Activated naive CD4-positive, alpha-beta T cell treated with anti-CD3 and anti-CD28 coated beads, Interleukin-2, amount 50 U/mL, for 24 hours (primary cell): Measurements from ENCODE around the gene SFXN3.

Experiments
- H3K27ac Mint-ChIP-seq: one replicate; pipeline ENCODE4 v1.8.0; 2021; ENCODE audit warnings: mild to moderate bottlenecking, mixed read lengths
- H3K27me3 Mint-ChIP-seq: one replicate; pipeline ENCODE4 v1.8.0; 2021; ENCODE audit warnings: mixed read lengths
- H3K36me3 Mint-ChIP-seq: one replicate; pipeline ENCODE4 v1.8.0; 2021; ENCODE audit warnings: mixed read lengths
- H3K4me1 Mint-ChIP-seq: one replicate; pipeline ENCODE4 v1.8.0; 2021; ENCODE audit warnings: mixed read lengths
- H3K4me3 Mint-ChIP-seq: one replicate; pipeline ENCODE4 v1.8.0; 2021; ENCODE audit warnings: mild to moderate bottlenecking, mixed read lengths
- H3K9me3 Mint-ChIP-seq: one replicate; pipeline ENCODE4 v1.8.0; 2021; ENCODE audit warnings: mixed read lengths

SFXN3 gene

GRCh38 chr10:101035916-101036702 is 5.1 kb downstream of the SFXN3 start:
- Mint-ChIP-seq H3K36me3 (peaks cover 4% of the 10 kb centered on the region), H3K27me3 (no peaks in the 10 kb centered on the region), H3K27ac (no peak overlapping the region), H3K9me3 (no peaks in the 10 kb centered on the region), H3K4me3 (no peak overlapping the region), H3K4me1 (peaks cover 17% of the 10 kb centered on the region)

- Mint-ChIP-seq H3K9me3 (no peaks in the 10 kb centered on the region), H3K27ac (no peak overlapping the region), H3K36me3 (peaks cover 4% of the 10 kb centered on the region), H3K4me3 (no peak overlapping the region), H3K4me1 (peaks cover 23% of the 10 kb centered on the region), H3K27me3 (no peaks in the 10 kb centered on the region)
These were observed 5.7 kb downstream of the SFXN3 start for GRCh38 chr10:101036726-101037125.

DNA sequence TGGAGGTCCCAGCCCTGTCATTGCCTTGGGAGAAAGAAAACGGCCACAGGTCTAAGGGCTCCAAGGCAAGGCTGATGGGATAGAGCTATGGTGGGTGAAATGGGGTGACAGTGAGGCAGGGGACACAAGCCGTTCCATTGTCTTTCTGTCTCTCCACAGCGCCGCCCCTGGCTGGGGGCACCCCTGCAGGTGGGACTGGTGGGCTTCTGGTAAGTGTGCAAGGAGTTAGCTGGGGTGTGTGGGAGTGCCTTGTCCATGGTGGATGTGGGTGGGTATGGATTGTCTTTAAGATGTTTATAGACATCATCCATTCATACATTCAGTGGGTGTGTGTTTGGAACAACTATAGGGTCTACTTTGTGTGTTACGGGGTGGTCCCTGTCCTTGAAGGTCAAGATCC is 7.5 kb downstream of the SFXN3 start:
- H3K4me3 Mint-ChIP-seq, result no peak overlapping the region
- no peak overlapping the region for H3K27ac Mint-ChIP-seq
- peaks cover 4% of the 10 kb centered on the region for H3K36me3 Mint-ChIP-seq
- H3K9me3 Mint-ChIP-seq, result no peaks in the 10 kb centered on the region
- H3K4me1 Mint-ChIP-seq, result peaks cover 27% of the 10 kb centered on the region
- H3K27me3 Mint-ChIP-seq, result no peaks in the 10 kb centered on the region

GRCh38 chr10:101040061-101040460 is 9.0 kb downstream of the SFXN3 start:
- H3K4me1 Mint-ChIP-seq, result peaks cover 28% of the 10 kb centered on the region
- H3K36me3 Mint-ChIP-seq, result peaks cover 4% of the 10 kb centered on the region
- H3K27ac Mint-ChIP-seq, result no peak overlapping the region
- H3K4me3 Mint-ChIP-seq, result no peak overlapping the region
- no peaks in the 10 kb centered on the region for H3K27me3 Mint-ChIP-seq
- no peaks in the 10 kb centered on the region for H3K9me3 Mint-ChIP-seq

DNA sequence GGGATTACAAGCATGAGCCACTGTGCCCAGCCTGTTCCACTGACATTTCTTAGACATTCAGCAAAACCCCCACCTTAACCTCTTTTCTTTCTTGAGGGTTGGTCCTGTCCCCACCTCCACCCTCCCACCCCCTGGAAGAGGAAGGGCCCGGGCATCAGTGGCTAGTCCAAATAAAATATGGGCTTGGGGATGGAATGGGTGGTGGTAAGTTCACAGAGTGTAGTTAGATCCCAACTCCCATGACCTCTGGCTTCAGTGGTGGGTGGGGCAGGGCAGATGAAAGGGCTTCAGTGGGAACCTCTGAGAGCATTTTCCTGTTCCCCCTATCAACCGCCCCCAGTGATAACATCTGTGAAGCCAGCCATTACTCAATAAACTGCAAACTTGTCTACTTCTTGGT is 9.8 kb downstream of the SFXN3 start:
- Mint-ChIP-seq H3K4me1 (peaks cover 28% of the 10 kb centered on the region), H3K9me3 (no peaks in the 10 kb centered on the region), H3K27me3 (no peaks in the 10 kb centered on the region), H3K4me3 (no peak overlapping the region), H3K36me3 (peaks cover 4% of the 10 kb centered on the region), H3K27ac (no peak overlapping the region)

DNA sequence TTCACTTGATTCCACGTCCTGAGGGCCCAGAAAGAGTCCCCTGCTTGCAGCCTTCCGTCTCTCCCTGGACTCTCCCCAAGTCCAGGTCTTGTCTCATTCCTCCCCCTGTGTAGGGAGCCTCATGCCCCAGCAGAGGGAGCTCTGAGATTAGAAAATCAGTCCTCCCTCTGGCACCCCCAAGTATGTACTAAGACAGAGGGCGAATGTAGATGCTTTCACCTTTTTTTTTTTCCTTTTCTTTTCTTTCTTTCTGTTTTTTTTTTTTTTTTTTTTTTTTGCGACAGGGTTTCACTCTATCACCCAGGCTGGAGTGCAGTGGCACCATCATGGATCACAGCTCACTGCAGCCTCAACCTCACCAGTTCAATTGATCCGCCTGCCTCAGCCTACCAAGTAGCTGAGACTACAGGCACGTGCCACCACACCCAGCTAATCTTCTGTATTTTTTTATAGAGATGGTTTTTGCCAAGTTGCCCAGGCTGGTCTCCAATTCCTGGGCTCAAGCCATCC is 10.3 kb downstream of the SFXN3 start:
- peaks cover 28% of the 10 kb centered on the region for H3K4me1 Mint-ChIP-seq
- H3K36me3 Mint-ChIP-seq, result peaks cover 4% of the 10 kb centered on the region
- no peaks in the 10 kb centered on the region for H3K27me3 Mint-ChIP-seq
- H3K9me3 Mint-ChIP-seq, result no peaks in the 10 kb centered on the region
- H3K4me3 Mint-ChIP-seq, result no peak overlapping the region
- H3K27ac Mint-ChIP-seq, result no peak overlapping the region

DNA sequence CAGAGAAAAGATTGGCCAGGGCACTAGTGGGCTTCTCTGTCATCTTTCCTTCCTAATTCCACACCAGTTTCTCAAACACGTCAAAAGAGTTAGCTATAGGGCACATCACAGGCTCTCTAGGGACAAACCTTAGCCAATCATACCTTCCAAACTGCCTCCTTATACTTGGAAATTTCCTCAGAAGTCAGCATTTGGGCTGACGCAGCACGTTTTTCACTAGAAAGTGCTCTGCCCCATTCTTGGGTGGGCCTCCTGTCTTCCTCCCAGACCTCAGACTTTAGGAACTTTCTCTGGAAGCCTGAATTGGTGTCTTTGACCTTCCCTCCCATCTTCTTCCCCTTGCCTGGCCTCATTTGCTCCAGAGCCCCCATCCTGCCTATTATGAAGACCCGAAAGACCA is 11.1 kb downstream of the SFXN3 start:
- H3K4me3 Mint-ChIP-seq, result peak overlapping the region; percentile 96
- H3K36me3 Mint-ChIP-seq, result peaks cover 4% of the 10 kb centered on the region
- no peak overlapping the region for H3K27ac Mint-ChIP-seq
- H3K9me3 Mint-ChIP-seq, result no peaks in the 10 kb centered on the region
- H3K4me1 Mint-ChIP-seq, result peaks cover 28% of the 10 kb centered on the region
- H3K27me3 Mint-ChIP-seq, result peaks cover 3% of the 10 kb centered on the region

GRCh38 chr10:101042667-101043362 is 11.8 kb downstream of the SFXN3 start:
- H3K4me1 Mint-ChIP-seq, result peaks cover 28% of the 10 kb centered on the region
- H3K27me3 Mint-ChIP-seq, result peaks cover 8% of the 10 kb centered on the region
- peak overlapping the region; percentile 96 for H3K4me3 Mint-ChIP-seq
- H3K27ac Mint-ChIP-seq, result peak overlapping the region; percentile 91
- no peaks in the 10 kb centered on the region for H3K9me3 Mint-ChIP-seq
- peaks cover 3% of the 10 kb centered on the region for H3K36me3 Mint-ChIP-seq

DNA sequence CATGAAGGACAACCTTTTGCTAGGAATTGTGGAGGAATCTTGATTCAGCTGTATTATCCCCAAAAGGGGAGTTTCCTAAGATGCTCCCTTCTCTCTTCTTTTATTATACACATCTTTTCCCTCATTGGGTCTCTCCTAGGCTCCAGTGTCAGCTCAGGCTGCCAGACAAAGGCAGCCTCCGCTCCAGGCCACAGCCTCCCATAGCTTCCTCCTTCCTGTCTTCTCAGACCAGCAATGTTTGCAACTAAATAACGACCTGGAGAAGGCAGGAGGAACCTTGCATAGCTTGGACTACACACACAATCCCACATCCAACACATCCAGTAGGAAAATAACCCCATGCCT is 12.3 kb downstream of the SFXN3 start:
- H3K27ac Mint-ChIP-seq, result peak overlapping the region; percentile 82
- peaks cover 11% of the 10 kb centered on the region for H3K27me3 Mint-ChIP-seq

DNA sequence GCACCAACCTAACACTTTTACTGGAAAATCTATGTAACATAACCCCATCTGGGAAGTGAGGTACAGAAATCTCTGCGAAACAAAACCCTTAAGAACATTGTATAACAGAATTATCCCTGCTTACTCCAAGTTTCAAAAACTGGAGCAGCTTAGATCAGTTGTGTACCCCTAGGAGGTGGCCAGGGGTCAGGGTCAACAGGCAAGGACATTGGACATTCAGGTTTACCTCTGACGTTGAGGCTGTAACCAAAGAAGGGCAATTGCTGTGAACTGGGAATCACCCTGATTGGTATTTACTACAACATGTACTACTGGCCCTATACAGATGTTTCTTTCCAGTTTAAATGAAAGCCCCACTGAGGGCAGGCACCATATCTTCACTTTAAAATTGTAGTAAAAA is 13.1 kb downstream of the SFXN3 start:
- H3K36me3 Mint-ChIP-seq, result peaks cover 1% of the 10 kb centered on the region
- H3K27me3 Mint-ChIP-seq, result peaks cover 18% of the 10 kb centered on the region
- H3K4me1 Mint-ChIP-seq, result peaks cover 38% of the 10 kb centered on the region
- H3K27ac Mint-ChIP-seq, result no peak overlapping the region
- peak overlapping the region; percentile 96 for H3K4me3 Mint-ChIP-seq
- no peaks in the 10 kb centered on the region for H3K9me3 Mint-ChIP-seq

More for the DNA sequence above, 12.3 kb downstream of the SFXN3 start:
- peak overlapping the region; percentile 96 for H3K4me3 Mint-ChIP-seq
- peaks cover 31% of the 10 kb centered on the region for H3K4me1 Mint-ChIP-seq
- no peaks in the 10 kb centered on the region for H3K9me3 Mint-ChIP-seq
- H3K36me3 Mint-ChIP-seq, result no peaks in the 10 kb centered on the region

DNA sequence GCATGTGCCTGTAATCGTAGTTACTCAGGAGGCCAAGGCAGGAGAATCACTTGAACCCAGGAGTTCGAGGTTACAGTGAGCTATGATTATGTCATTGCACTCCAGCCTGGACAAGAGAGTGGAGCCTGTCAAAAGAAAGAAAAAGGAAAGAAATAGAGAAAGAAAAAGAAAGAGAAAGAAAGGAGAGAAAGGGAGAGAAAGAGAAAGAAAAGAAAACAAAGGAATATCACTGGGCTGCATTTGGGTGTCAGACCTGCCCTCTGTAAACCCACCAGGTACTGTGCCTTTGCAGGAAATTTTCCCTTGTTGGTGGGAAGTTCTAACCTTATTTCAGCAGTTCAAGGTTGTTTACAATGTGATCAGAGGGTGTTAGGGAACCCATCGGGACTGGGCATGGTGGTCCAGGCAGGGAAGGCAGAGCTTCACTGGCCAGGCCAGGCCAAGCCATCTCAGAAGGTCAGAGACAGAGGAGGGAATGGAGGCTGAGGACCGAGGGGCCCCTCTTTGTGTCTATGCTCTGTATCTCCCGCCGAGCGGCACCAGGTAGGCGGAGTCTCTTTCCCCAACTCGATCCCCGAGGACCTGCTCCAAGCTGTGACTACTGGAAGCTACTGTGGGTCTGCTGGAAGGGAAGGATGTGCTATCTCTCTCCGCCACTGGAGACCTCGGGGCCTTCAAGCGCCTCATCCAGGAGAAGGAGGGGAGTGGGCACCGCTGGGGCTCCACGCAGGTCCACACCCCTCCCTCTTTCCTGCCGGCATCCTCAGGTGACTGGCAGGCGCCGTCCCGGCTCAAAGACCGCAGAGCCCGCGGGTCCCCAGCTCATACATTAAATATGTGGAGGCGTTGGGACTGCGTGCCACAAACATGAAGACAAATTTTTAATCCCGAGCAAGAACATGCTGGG is 15.6 kb downstream of the SFXN3 start:
- no peaks in the 10 kb centered on the region for H3K9me3 Mint-ChIP-seq
- H3K27me3 Mint-ChIP-seq, result peaks cover 29% of the 10 kb centered on the region

GRCh38 chr10:101047268-101047667 is 16.2 kb downstream of the SFXN3 start:
- Mint-ChIP-seq H3K4me1 (peaks cover 35% of the 10 kb centered on the region), H3K27me3 (peaks cover 29% of the 10 kb centered on the region), H3K4me3 (no peak overlapping the region), H3K9me3 (no peaks in the 10 kb centered on the region), H3K27ac (peak overlapping the region; percentile 41), H3K36me3 (peaks cover 1% of the 10 kb centered on the region)

More for the DNA sequence above, 15.6 kb downstream of the SFXN3 start:
- Mint-ChIP-seq H3K4me1 (peaks cover 41% of the 10 kb centered on the region), H3K4me3 (no peak overlapping the region), H3K27ac (no peak overlapping the region), H3K36me3 (peaks cover 1% of the 10 kb centered on the region)

DNA sequence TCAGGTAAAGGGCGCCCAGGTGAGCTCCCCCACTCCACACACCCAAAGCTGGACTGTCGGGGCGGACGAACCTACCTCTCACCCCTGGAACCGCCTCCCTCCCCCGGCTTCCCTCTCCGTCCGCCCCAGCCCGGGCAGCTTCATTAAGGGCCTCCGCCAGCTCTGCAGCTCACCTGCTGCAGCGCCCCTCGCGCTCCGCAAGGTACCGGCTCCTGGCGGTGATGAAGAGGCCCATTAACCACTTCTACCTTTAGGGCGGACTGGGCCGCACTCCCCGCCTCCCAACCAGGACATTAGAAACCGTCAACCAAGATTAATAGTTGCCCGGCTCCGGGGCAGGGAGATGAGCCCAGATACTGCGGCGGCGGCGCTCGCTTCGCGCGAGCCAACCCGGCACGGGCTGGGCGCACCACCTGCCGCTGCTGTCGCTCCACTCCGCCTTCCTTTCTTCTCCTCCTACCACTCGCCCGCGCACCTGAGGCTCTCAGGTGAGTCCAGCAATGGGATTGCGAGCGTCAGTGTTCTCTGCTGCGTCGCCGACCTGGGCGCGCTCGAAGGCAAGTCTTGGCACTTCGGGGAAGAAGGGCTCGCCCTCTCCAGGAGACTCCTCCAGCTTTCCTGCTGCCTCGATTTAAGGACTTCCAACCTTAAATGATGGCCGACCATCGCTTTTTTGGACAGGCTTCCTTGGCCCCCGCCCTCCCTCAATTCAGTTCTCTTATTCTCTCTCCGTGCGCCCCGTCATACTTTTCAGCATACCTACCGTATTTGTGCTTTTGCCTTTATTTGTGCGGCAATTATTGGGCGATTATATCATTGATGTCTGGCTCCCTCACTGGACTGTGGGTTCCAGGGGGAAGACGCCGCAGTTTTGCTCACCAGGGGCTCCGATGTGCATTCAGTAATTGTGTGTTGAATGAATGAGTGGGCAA is 17.2 kb downstream of the SFXN3 start:
- H3K9me3 Mint-ChIP-seq, result no peaks in the 10 kb centered on the region
- H3K4me1 Mint-ChIP-seq, result peaks cover 26% of the 10 kb centered on the region
- peaks cover 29% of the 10 kb centered on the region for H3K27me3 Mint-ChIP-seq
- H3K27ac Mint-ChIP-seq, result peak overlapping the region; percentile 27
- H3K36me3 Mint-ChIP-seq, result peaks cover 1% of the 10 kb centered on the region
- no peak overlapping the region for H3K4me3 Mint-ChIP-seq

GRCh38 chr10:101050208-101051069 is 19.4 kb downstream of the SFXN3 start:
- H3K4me3 Mint-ChIP-seq, result no peak overlapping the region
- H3K9me3 Mint-ChIP-seq, result no peaks in the 10 kb centered on the region
- H3K4me1 Mint-ChIP-seq, result peaks cover 20% of the 10 kb centered on the region
- peaks cover 1% of the 10 kb centered on the region for H3K36me3 Mint-ChIP-seq
- H3K27ac Mint-ChIP-seq, result peak overlapping the region; percentile 68
- peaks cover 29% of the 10 kb centered on the region for H3K27me3 Mint-ChIP-seq
